ENCODE data around the gene ABCA3. TPM values are rescaled to one million over a fixed set of nuclear protein-coding genes. Genes with fewer than 3 reads are reported as not detected.

ABCA3 gene
- polyA plus RNA-seq, 1 donor from 2014 or later: 30.7 TPM

DNA sequence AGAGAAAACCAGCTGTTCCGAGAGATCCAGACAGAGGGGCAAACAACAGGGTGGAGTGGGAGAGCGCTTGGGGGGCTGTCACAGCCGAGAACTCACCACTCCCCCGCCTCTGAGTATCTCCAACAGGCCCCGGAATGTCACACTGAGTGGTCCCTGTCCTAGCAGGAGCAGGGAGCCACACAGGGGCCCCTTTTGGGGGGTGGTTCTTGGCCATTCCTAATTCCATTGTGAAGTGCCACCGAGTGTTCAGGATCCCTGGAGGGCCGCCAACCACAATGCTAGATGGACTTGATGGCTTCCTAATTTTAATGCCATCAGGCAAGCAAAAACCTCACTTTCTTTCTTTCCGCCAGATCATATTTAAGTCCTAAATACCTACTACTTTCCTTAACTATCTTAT lies 16.8 kb downstream of the ABCA3 start:
- Histone ChIP-seq H3K27me3 (ENCODE audit: insufficient read depth, low read depth, low read length) (no peaks in the 10 kb centered on the region), H3F3A (ENCODE audit: insufficient read depth, low read length, poor library complexity, severe bottlenecking) (no peaks in the 10 kb centered on the region), H3K4me2 (ENCODE audit: low read length) (no peak overlapping the region), H3K9ac (ENCODE audit: low read length) (no peak overlapping the region), H3K9me3 (ENCODE audit: low read length) (no peaks in the 10 kb centered on the region), H3K27ac (ENCODE audit: low read length) (no peak overlapping the region), H3K9me2 (ENCODE audit: insufficient read depth, low read length) (no peaks in the 10 kb centered on the region), H3K36me3 (ENCODE audit: insufficient read depth, low read length) (no peaks in the 10 kb centered on the region), H4K20me1 (ENCODE audit: insufficient read depth) (no peaks in the 10 kb centered on the region), H3K79me2 (replicated peaks; ENCODE audit: insufficient read depth, low read length) (no peaks in the 10 kb centered on the region), H2AFZ (ENCODE audit: low read depth, low read length) (no peak overlapping the region), H3K4me3 (ENCODE audit: low read length) (no peak overlapping the region)
- TF ChIP-seq MXI1 (conservative IDR thresholded peaks at IDR 0.05; ENCODE audit: poor library complexity, severe bottlenecking) (no peak), RAD21 (conservative IDR thresholded peaks at IDR 0.05) (no peak), SMC3 (conservative IDR thresholded peaks at IDR 0.05; ENCODE audit: poor library complexity) (no peak), POLR2AphosphoS5 (IDR thresholded peaks at IDR 0.05) (no peak), EP300 (conservative IDR thresholded peaks at IDR 0.05; ENCODE audit: poor library complexity, severe bottlenecking) (no peak)
- TF ChIP-seq, protein P1, sequence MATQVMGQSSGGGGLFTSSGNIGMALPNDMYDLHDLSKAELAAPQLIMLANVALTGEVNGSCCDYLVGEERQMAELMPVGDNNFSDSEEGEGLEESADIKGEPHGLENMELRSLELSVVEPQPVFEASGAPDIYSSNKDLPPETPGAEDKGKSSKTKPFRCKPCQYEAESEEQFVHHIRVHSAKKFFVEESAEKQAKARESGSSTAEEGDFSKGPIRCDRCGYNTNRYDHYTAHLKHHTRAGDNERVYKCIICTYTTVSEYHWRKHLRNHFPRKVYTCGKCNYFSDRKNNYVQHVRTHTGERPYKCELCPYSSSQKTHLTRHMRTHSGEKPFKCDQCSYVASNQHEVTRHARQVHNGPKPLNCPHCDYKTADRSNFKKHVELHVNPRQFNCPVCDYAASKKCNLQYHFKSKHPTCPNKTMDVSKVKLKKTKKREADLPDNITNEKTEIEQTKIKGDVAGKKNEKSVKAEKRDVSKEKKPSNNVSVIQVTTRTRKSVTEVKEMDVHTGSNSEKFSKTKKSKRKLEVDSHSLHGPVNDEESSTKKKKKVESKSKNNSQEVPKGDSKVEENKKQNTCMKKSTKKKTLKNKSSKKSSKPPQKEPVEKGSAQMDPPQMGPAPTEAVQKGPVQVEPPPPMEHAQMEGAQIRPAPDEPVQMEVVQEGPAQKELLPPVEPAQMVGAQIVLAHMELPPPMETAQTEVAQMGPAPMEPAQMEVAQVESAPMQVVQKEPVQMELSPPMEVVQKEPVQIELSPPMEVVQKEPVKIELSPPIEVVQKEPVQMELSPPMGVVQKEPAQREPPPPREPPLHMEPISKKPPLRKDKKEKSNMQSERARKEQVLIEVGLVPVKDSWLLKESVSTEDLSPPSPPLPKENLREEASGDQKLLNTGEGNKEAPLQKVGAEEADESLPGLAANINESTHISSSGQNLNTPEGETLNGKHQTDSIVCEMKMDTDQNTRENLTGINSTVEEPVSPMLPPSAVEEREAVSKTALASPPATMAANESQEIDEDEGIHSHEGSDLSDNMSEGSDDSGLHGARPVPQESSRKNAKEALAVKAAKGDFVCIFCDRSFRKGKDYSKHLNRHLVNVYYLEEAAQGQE (IDR thresholded peaks at IDR 0.05; ENCODE audit: borderline replicate concordance): no peak
- TF ChIP-seq, protein P2, sequence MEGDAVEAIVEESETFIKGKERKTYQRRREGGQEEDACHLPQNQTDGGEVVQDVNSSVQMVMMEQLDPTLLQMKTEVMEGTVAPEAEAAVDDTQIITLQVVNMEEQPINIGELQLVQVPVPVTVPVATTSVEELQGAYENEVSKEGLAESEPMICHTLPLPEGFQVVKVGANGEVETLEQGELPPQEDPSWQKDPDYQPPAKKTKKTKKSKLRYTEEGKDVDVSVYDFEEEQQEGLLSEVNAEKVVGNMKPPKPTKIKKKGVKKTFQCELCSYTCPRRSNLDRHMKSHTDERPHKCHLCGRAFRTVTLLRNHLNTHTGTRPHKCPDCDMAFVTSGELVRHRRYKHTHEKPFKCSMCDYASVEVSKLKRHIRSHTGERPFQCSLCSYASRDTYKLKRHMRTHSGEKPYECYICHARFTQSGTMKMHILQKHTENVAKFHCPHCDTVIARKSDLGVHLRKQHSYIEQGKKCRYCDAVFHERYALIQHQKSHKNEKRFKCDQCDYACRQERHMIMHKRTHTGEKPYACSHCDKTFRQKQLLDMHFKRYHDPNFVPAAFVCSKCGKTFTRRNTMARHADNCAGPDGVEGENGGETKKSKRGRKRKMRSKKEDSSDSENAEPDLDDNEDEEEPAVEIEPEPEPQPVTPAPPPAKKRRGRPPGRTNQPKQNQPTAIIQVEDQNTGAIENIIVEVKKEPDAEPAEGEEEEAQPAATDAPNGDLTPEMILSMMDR (IDR thresholded peaks at IDR 0.05; ENCODE audit: poor library complexity, severe bottlenecking): no peak

DNA sequence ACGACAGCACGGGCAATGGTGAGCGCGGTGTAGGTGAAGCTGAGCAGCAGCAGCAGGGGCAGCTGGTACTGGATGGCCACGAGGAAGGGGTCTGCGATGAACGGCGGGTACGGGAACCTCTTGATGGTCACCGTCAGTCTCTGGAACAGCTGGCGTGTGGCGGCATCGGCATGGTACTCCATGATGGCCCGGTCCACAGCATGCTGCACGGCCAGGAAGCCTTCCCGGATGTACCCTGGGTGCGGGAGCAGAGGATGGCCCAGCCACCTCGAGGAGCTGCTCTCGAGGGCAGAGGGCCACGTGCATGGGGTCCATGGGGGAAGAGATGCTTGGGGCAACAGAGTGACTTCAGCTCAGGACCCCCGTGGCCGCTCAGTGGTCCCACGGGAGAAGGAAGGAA lies 20.9 kb downstream of the ABCA3 start:
- no peak overlapping the region for H3K4me3 ChIP-seq (ENCODE audit: low read length)
- no peaks in the 10 kb centered on the region for H3K9me2 ChIP-seq (ENCODE audit: insufficient read depth, low read length)
- no peak overlapping the region for H3K9ac ChIP-seq (ENCODE audit: low read length)
- no peak overlapping the region for H3K27ac ChIP-seq (ENCODE audit: low read length)
- H2AFZ ChIP-seq (ENCODE audit: low read depth, low read length): no peak overlapping the region
- no peaks in the 10 kb centered on the region for H3K9me3 ChIP-seq (ENCODE audit: low read length)
- H3K36me3 ChIP-seq (ENCODE audit: insufficient read depth, low read length): no peaks in the 10 kb centered on the region
- no peaks in the 10 kb centered on the region for H3F3A ChIP-seq (ENCODE audit: insufficient read depth, low read length, poor library complexity, severe bottlenecking)
- H3K79me2 ChIP-seq (replicated peaks; ENCODE audit: insufficient read depth, low read length): no peaks in the 10 kb centered on the region
- TF ChIP-seq, protein P1 (IDR thresholded peaks at IDR 0.05; ENCODE audit: borderline replicate concordance): no peak
- no peak for TF ChIP-seq POLR2AphosphoS5 (IDR thresholded peaks at IDR 0.05)
- TF ChIP-seq SMC3 (conservative IDR thresholded peaks at IDR 0.05; ENCODE audit: poor library complexity): no peak
- TF ChIP-seq RAD21 (conservative IDR thresholded peaks at IDR 0.05): no peak
- TF ChIP-seq EP300 (conservative IDR thresholded peaks at IDR 0.05; ENCODE audit: poor library complexity, severe bottlenecking): no peak
- no peak for TF ChIP-seq MXI1 (conservative IDR thresholded peaks at IDR 0.05; ENCODE audit: poor library complexity, severe bottlenecking)
- TF ChIP-seq TAF1 (IDR thresholded peaks at IDR 0.05; ENCODE audit: low read depth): no peak
- TF ChIP-seq, protein P2 (IDR thresholded peaks at IDR 0.05; ENCODE audit: poor library complexity, severe bottlenecking): no peak
- no peak for TF ChIP-seq EZH2 (IDR thresholded peaks at IDR 0.05; ENCODE audit: borderline replicate concordance, insufficient read depth, low read length, poor library complexity, severe bottlenecking)
- no peak overlapping the region for H3K4me2 ChIP-seq (ENCODE audit: low read length)
- H3K27me3 ChIP-seq (ENCODE audit: insufficient read depth, low read depth, low read length): no peaks in the 10 kb centered on the region
- no peaks in the 10 kb centered on the region for H4K20me1 ChIP-seq (ENCODE audit: insufficient read depth)
